Measurements from ENCODE around the gene BRSK2. TPM values are rescaled to one million over a fixed set of nuclear protein-coding genes. Genes with fewer than 3 reads are reported as not detected.

BRSK2 gene
- total RNA-seq, 1 donor from 2014 or later = 49.2 TPM

GRCh38 chr11:1499261-1499890, 109.6 kb downstream of the BRSK2 start:
- H3K9me3 Mint-ChIP-seq (ENCODE audit: low read depth) = peaks cover 6% of the 10 kb centered on the region
- TF ChIP-seq CTCF (IDR thresholded peaks at IDR 0.05; ENCODE audit: unreplicated experiment) = no peak
- peaks cover 4% of the 10 kb centered on the region for H3K4me1 Mint-ChIP-seq (ENCODE audit: low read depth)
- peaks cover 8% of the 10 kb centered on the region for H3K36me3 Mint-ChIP-seq (ENCODE audit: insufficient read depth)
- H3K4me3 Mint-ChIP-seq (ENCODE audit: low read depth) = no peak overlapping the region
- no peak overlapping the region for H3K27ac Mint-ChIP-seq
- H3K27me3 Mint-ChIP-seq = no peaks in the 10 kb centered on the region
- DNase-seq (ENCODE audit: low spot score, unreplicated experiment) = no peak

GRCh38 chr11:1499899-1500298, 110.2 kb downstream of the BRSK2 start:
- peaks cover 7% of the 10 kb centered on the region for H3K36me3 Mint-ChIP-seq (ENCODE audit: insufficient read depth)

GRCh38 chr11:1500466-1501420, 111.0 kb downstream of the BRSK2 start:
- H3K4me1 Mint-ChIP-seq (ENCODE audit: low read depth) = no peaks in the 10 kb centered on the region
- H3K9me3 Mint-ChIP-seq (ENCODE audit: low read depth) = peaks cover 3% of the 10 kb centered on the region
- no peak overlapping the region for H3K27ac Mint-ChIP-seq
- TF ChIP-seq CTCF (IDR thresholded peaks at IDR 0.05; ENCODE audit: unreplicated experiment) = no peak
- peaks cover 7% of the 10 kb centered on the region for H3K36me3 Mint-ChIP-seq (ENCODE audit: insufficient read depth)
- H3K27me3 Mint-ChIP-seq = no peaks in the 10 kb centered on the region
- H3K4me3 Mint-ChIP-seq (ENCODE audit: low read depth) = no peak overlapping the region
- no peak for DNase-seq (ENCODE audit: low spot score, unreplicated experiment)

More at GRCh38 chr11:1499899-1500298, 110.2 kb downstream of the BRSK2 start:
- no peaks in the 10 kb centered on the region for H3K27me3 Mint-ChIP-seq
- no peak for DNase-seq (ENCODE audit: low spot score, unreplicated experiment)
- H3K9me3 Mint-ChIP-seq (ENCODE audit: low read depth) = peaks cover 6% of the 10 kb centered on the region
- H3K4me3 Mint-ChIP-seq (ENCODE audit: low read depth) = no peak overlapping the region
- H3K4me1 Mint-ChIP-seq (ENCODE audit: low read depth) = no peaks in the 10 kb centered on the region
- TF ChIP-seq CTCF (IDR thresholded peaks at IDR 0.05; ENCODE audit: unreplicated experiment) = no peak
- H3K27ac Mint-ChIP-seq = no peak overlapping the region

- Mint-ChIP-seq H3K27ac (no peak overlapping the region), H3K9me3 (ENCODE audit: low read depth) (no peaks in the 10 kb centered on the region), H3K36me3 (ENCODE audit: insufficient read depth) (peaks cover 6% of the 10 kb centered on the region), H3K4me3 (ENCODE audit: low read depth) (no peak overlapping the region), H3K4me1 (ENCODE audit: low read depth) (no peaks in the 10 kb centered on the region), H3K27me3 (no peaks in the 10 kb centered on the region)
- no peak for TF ChIP-seq CTCF (IDR thresholded peaks at IDR 0.05; ENCODE audit: unreplicated experiment)
- DNase-seq (ENCODE audit: low spot score, unreplicated experiment) = no peak
These were observed 111.9 kb downstream of the BRSK2 start for GRCh38 chr11:1501421-1502167.

All from progenitor cell of endocrine pancreas (in vitro differentiated cells).